Prostate gland (tissue), 2 donors: ENCODE measurements around the gene SHISA6. TPM values are rescaled to one million over a fixed set of nuclear protein-coding genes. Genes with fewer than 3 reads are reported as not detected.

Source experiments
- DNase-seq: peaks from one replicate; pipeline ENCODE4 v3.0.0-alpha.2; 2019; ENCODE audit warnings: low spot score
- H3K27ac ChIP-seq, 2 donors: fragments of 200-600 bp; sonication (generic); 2 replicates each; pipeline ENCODE4 v1.5.1; 2017 to 2019
- H3K27me3 ChIP-seq: fragments of 200-600 bp; sonication (generic); replicated peaks from 2 replicates; pipeline ENCODE4 v1.5.1; 2019; ENCODE audit not compliant: insufficient read depth
- H3K36me3 ChIP-seq, 2 donors: fragments of 200-600 bp; sonication (generic); 1 replicate in 1 of 2; 2 replicates in 1 of 2; pipeline versions ENCODE4 v1.5.1 to v1.8.1; 2017 to 2019
- H3K4me1 ChIP-seq: fragments of 200-600 bp; sonication (generic); replicated peaks from 2 replicates; pipeline ENCODE4 v1.5.1; 2019
- H3K4me3 ChIP-seq, 2 donors: fragments of 200-600 bp; sonication (generic); 2 replicates each; pipeline ENCODE4 v1.5.1; 2017 to 2019
- H3K9me3 ChIP-seq: fragments of 200-600 bp; sonication (generic); 2 replicates; pipeline ENCODE4 v1.5.1; 2017
- POLR2A ChIP-seq: fragments of 450-650 bp; IDR thresholded peaks from one replicate; pipeline ENCODE4 v1.6.1; 2016; ENCODE audit warnings: antibody characterized with exemption, mild to moderate bottlenecking
- POLR2AphosphoS5 ChIP-seq: sonication (generic); formaldehyde crosslinking; IDR thresholded peaks from one replicate; pipeline ENCODE4 v1.6.1; 2017; ENCODE audit warnings: antibody characterized with exemption
- WGBS: methylation state at CpG from one replicate; pipeline ENCODE4 v1.1.5; 2018; 5-methylcytosine and 5-hydroxymethylcytosine counted together
- intact Hi-C: fragments of 100-400 bp; cut with DNase I; formaldehyde crosslinking; loops from one replicate; pipeline ENCODE4 v1.14.2; 2022
- total RNA-seq, 2 donors: library from RNA; depleted of rRNA; stranded (reverse); fragments of >200 nt; gene quantifications; one replicate each; pipeline ENCODE4 v1.1.0, GENCODE V29; 2016
- TF ChIP-seq, protein P1 (sequence below), 4 experiments: fragments of 200-600 bp in 2 of 4; fragments of 450-650 bp in 2 of 4; sonication (generic) in 2 of 4; IDR thresholded peaks; 1 replicate in 3 of 4; 2 replicates in 1 of 4; pipeline ENCODE4 v1.5.1; 2016 to 2019; ENCODE audit warnings: antibody characterized with exemption in 4 of 4, mild to moderate bottlenecking in 2 of 4, moderate library complexity in 2 of 4

The SHISA6 gene
- total RNA-seq, 2 donors from 2014 or later = 9.0 to 10.6 TPM

DNA sequence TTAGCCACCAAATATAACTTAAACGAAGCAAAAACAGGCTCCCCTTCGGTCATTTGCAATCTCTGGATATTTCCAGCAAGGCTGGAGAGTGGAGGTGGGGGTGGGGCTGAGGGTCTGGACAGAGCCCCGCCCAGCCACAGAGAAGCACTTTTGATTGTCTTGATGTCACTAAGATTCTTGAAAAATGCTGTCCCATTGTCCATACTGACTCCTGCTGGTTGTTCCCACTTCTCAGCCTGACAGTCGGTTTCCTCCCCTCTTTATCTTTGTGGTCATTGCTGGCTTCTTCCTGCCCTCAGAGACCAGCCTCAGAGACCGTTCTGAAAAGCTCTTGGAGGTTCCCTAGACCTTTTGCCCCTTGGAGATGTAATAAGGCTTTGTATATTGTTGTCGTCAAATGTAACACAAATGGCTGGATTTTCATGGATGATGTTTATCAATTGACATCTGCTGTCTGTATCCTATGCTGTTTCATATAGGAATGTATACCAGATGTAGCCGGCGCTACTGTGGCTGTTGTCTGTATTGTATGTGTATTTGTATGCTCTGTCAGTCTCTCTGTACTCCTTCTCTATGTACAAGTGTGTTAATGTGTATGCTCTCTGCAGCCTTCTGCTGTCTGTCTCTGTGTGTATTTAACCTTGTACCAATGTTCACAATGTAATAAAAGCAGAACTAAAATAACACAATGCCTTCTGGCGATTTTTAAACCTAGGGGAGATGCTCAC is 262.5 kb downstream of the SHISA6 start:
- Histone ChIP-seq H3K27me3 (no peaks in the 10 kb centered on the region), H3K4me3 (no peak overlapping the region), H3K9me3 (no peaks in the 10 kb centered on the region), H3K4me1 (no peaks in the 10 kb centered on the region), H3K27ac (no peak overlapping the region), H3K36me3 (no peaks in the 10 kb centered on the region)
- 78% methylated on average over 9 of the region's 9 CpGs for WGBS
- intact Hi-C loops = no loop called here
- TF ChIP-seq, protein P1, sequence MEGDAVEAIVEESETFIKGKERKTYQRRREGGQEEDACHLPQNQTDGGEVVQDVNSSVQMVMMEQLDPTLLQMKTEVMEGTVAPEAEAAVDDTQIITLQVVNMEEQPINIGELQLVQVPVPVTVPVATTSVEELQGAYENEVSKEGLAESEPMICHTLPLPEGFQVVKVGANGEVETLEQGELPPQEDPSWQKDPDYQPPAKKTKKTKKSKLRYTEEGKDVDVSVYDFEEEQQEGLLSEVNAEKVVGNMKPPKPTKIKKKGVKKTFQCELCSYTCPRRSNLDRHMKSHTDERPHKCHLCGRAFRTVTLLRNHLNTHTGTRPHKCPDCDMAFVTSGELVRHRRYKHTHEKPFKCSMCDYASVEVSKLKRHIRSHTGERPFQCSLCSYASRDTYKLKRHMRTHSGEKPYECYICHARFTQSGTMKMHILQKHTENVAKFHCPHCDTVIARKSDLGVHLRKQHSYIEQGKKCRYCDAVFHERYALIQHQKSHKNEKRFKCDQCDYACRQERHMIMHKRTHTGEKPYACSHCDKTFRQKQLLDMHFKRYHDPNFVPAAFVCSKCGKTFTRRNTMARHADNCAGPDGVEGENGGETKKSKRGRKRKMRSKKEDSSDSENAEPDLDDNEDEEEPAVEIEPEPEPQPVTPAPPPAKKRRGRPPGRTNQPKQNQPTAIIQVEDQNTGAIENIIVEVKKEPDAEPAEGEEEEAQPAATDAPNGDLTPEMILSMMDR (IDR thresholded peaks at IDR 0.05) = no peak
- TF ChIP-seq POLR2AphosphoS5 (no peak), POLR2A (no peak)
- DNase-seq = no peak

- H3K4me3 ChIP-seq = no peak overlapping the region
- intact Hi-C loops = no loop called here
- TF ChIP-seq POLR2A (no peak), POLR2AphosphoS5 (no peak)
- TF ChIP-seq, protein P1 (IDR thresholded peaks at IDR 0.05) = no peak
- H3K9me3 ChIP-seq = no peaks in the 10 kb centered on the region
- no peak for DNase-seq
- H3K27me3 ChIP-seq = no peaks in the 10 kb centered on the region
- no peak overlapping the region for H3K27ac ChIP-seq
- 9% methylated on average over 4 of the region's 4 CpGs for WGBS
- no peaks in the 10 kb centered on the region for H3K36me3 ChIP-seq
- H3K4me1 ChIP-seq = no peaks in the 10 kb centered on the region
These were observed 265.6 kb downstream of the SHISA6 start for GRCh38 chr17:11506635-11507034.

GRCh38 chr17:11511696-11512095 is 270.7 kb downstream of the SHISA6 start:
- WGBS = 37% methylated on average over 4 of the region's 4 CpGs
- H3K4me1 ChIP-seq = no peaks in the 10 kb centered on the region
- DNase-seq = peak; percentile 19
- no peaks in the 10 kb centered on the region for H3K27me3 ChIP-seq
- no peak overlapping the region for H3K27ac ChIP-seq
- no peak for TF ChIP-seq POLR2AphosphoS5
- no peak for TF ChIP-seq POLR2A
- TF ChIP-seq, protein P1 (IDR thresholded peaks at IDR 0.05) = no peak
- H3K9me3 ChIP-seq = no peaks in the 10 kb centered on the region
- no peaks in the 10 kb centered on the region for H3K36me3 ChIP-seq
- no peak overlapping the region for H3K4me3 ChIP-seq
- intact Hi-C loops = no loop called here

- no peaks in the 10 kb centered on the region for H3K36me3 ChIP-seq
- no peak overlapping the region for H3K27ac ChIP-seq
- no peaks in the 10 kb centered on the region for H3K9me3 ChIP-seq
- intact Hi-C loops = no loop called here
- H3K4me3 ChIP-seq = no peak overlapping the region
- H3K4me1 ChIP-seq = no peaks in the 10 kb centered on the region
- whole genome bisulfite sequencing = 84% methylated on average over 2 of the region's 2 CpGs
- TF ChIP-seq, protein P1 (IDR thresholded peaks at IDR 0.05) = no peak
- no peak for TF ChIP-seq POLR2A
- TF ChIP-seq POLR2AphosphoS5 = no peak
- DNase-seq = no peak
- no peaks in the 10 kb centered on the region for H3K27me3 ChIP-seq
These were observed 273.6 kb downstream of the SHISA6 start for GRCh38 chr17:11514565-11514964.

DNA sequence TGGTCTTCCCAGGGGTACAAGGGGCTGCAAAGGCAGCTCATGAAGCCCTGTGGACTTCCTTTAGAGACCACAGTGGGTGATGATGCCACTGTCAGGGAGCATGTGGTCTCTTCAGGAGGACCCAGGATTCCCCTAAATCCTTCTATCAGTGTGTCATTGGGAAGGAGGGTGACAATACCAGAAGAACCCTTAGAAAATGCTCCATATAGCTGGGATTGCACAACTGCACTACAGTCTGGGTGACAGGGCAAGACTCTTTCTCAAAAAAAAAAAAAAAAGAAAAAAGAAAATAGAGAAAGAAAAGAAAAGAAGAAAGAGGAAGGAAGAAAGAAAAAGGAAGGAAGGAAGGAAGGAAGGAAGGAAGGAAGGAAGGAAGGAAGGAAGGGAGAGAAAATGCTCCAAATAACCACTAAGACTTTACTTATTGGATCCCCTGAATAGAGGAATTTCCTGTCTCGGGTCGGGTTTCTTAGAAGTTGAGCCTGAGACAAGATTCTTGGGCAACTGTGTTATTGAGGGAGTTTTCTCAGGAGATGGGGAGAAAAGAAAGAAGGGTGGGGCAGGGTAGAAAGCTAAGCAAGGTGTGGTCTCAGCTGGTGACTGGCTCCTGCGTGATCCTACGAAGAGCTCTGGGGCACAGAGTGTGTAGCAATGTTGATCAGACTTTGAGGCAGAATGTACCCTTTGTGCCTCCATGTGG is 274.1 kb downstream of the SHISA6 start:
- intact Hi-C loops = no loop called here
- TF ChIP-seq POLR2A (no peak), POLR2AphosphoS5 (no peak)
- TF ChIP-seq, protein P1 (IDR thresholded peaks at IDR 0.05) = no peak
- 33% methylated on average over 4 of the region's 4 CpGs for WGBS

More for the DNA sequence above, 274.1 kb downstream of the SHISA6 start:
- H3K4me3 ChIP-seq = no peak overlapping the region
- H3K4me1 ChIP-seq = no peaks in the 10 kb centered on the region
- H3K27ac ChIP-seq = no peak overlapping the region
- no peak for DNase-seq
- H3K9me3 ChIP-seq = no peaks in the 10 kb centered on the region
- no peaks in the 10 kb centered on the region for H3K27me3 ChIP-seq
- H3K36me3 ChIP-seq = no peaks in the 10 kb centered on the region
